Body of pancreas (tissue), 4 donors: ENCODE measurements around the gene PMEL. TPM values are rescaled to one million over a fixed set of nuclear protein-coding genes. Genes with fewer than 3 reads are reported as not detected.

ENCODE experiments used
- ATAC-seq: fragments of 150-250 bp; one replicate; pipeline ENCODE4 v1.9.1; 2016
- DNase-seq, 4 donors: peaks; one replicate each; pipeline ENCODE4 v3.0.0-alpha.2; 2019
- H3K27ac ChIP-seq, 4 donors: fragments of 200-600 bp; sonication (generic); 1 replicate in 3 of 4; 2 replicates in 1 of 4; pipeline versions ENCODE4 v1.5.1 to v1.6.1; 2016 to 2019; ENCODE audit warnings: mild to moderate bottlenecking in 1 of 4, mixed read lengths in 1 of 4, moderate library complexity in 1 of 4
- H3K27me3 ChIP-seq, 2 donors: fragments of 200-600 bp; sonication (generic); one replicate each; pipeline ENCODE4 v1.6.0; 2016; ENCODE audit warnings: mild to moderate bottlenecking in 1 of 2
- H3K36me3 ChIP-seq, 2 donors: fragments of 200-600 bp; sonication (generic); replicated peaks in 1 of 2; 2 replicates each; pipeline ENCODE4 v1.5.1; 2016; ENCODE audit warnings: low read depth in 2 of 2; ENCODE audit not compliant: insufficient read depth in 1 of 2
- H3K4me1 ChIP-seq: fragments of 200-600 bp; sonication (generic); one replicate; pipeline ENCODE4 v1.6.0; 2016
- H3K4me3 ChIP-seq, 2 donors: fragments of 200-600 bp; sonication (generic); 1 replicate in 1 of 2; 2 replicates in 1 of 2; pipeline ENCODE4 v1.5.1; 2016 to 2019
- H3K9me3 ChIP-seq, 3 donors: fragments of 200-600 bp; sonication (generic); 1 replicate in 2 of 3; 2 replicates in 1 of 3; pipeline ENCODE4 v1.5.1; 2016
- POLR2A ChIP-seq, 3 donors: fragments of 450-650 bp; IDR thresholded peaks; one replicate each; pipeline ENCODE4 v1.6.1; 2016; ENCODE audit warnings: antibody characterized with exemption in 3 of 3, mild to moderate bottlenecking in 2 of 3
- WGBS, 2 donors: methylation state at CpG; one replicate each; pipeline ENCODE4 v1.1.5; 2017; 5-methylcytosine and 5-hydroxymethylcytosine counted together
- intact Hi-C: fragments of 100-400 bp; cut with DNase I; formaldehyde crosslinking; loops from one replicate; pipeline ENCODE4 v1.15.1; 2023
- total RNA-seq, 2 donors: library from RNA; depleted of rRNA; stranded (reverse); fragments of >200 nt; gene quantifications; one replicate each; pipeline ENCODE4 v1.1.0, GENCODE V29; 2016
- TF ChIP-seq, protein P1 (sequence below), 7 experiments: fragments of 450-650 bp in 4 of 7; fragments of 200-600 bp in 3 of 7; sonication (generic) in 3 of 7; IDR thresholded peaks; one replicate each; pipeline ENCODE4 v1.5.1; 2016 to 2019; ENCODE audit warnings: antibody characterized with exemption in 7 of 7

Gene PMEL
- total RNA-seq, 2 donors from 2014 or later = 1.6 to 2.6 TPM

GRCh38 chr12:55963760-55964159 lies 2.1 kb downstream of the PMEL start:
- no peak for ATAC-seq
- no peak overlapping the region for H3K4me3 ChIP-seq
- no peak for DNase-seq
- H3K36me3 ChIP-seq = no peaks in the 10 kb centered on the region
- H3K4me1 ChIP-seq = peaks cover 19% of the 10 kb centered on the region
- 96 to 100% methylated on average over 2 of the region's 2 CpGs for WGBS, 2 donors
- H3K27me3 ChIP-seq = no peaks in the 10 kb centered on the region
- H3K27ac ChIP-seq = no peak overlapping the region
- TF ChIP-seq, protein P1, sequence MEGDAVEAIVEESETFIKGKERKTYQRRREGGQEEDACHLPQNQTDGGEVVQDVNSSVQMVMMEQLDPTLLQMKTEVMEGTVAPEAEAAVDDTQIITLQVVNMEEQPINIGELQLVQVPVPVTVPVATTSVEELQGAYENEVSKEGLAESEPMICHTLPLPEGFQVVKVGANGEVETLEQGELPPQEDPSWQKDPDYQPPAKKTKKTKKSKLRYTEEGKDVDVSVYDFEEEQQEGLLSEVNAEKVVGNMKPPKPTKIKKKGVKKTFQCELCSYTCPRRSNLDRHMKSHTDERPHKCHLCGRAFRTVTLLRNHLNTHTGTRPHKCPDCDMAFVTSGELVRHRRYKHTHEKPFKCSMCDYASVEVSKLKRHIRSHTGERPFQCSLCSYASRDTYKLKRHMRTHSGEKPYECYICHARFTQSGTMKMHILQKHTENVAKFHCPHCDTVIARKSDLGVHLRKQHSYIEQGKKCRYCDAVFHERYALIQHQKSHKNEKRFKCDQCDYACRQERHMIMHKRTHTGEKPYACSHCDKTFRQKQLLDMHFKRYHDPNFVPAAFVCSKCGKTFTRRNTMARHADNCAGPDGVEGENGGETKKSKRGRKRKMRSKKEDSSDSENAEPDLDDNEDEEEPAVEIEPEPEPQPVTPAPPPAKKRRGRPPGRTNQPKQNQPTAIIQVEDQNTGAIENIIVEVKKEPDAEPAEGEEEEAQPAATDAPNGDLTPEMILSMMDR (IDR thresholded peaks at IDR 0.05) = no peak
- no peak for TF ChIP-seq POLR2A (IDR thresholded peaks at IDR 0.05)
- no peaks in the 10 kb centered on the region for H3K9me3 ChIP-seq
- intact Hi-C loops = no loop called here

- no peaks in the 10 kb centered on the region for H3K27me3 ChIP-seq
- peaks cover 0 to 3% of the 10 kb centered on the region in 2 donors for H3K36me3 ChIP-seq
- peak overlapping the region in 2 of 4 donors; percentile 44 to 55 for H3K27ac ChIP-seq
- intact Hi-C loops = no loop called here
- TF ChIP-seq POLR2A (IDR thresholded peaks at IDR 0.05) = no peak
- TF ChIP-seq, protein P1 (IDR thresholded peaks at IDR 0.05) = no peak
- H3K4me3 ChIP-seq = no peak overlapping the region
- H3K4me1 ChIP-seq = peaks cover 13% of the 10 kb centered on the region
- WGBS, 2 donors = 5 to 23% methylated on average over 4 to 5 of the region's 5 CpGs
- H3K9me3 ChIP-seq = no peaks in the 10 kb centered on the region
- peak; percentile 87 for ATAC-seq
- DNase-seq = peak; percentile 73 to 90 (median 84)
Observed at GRCh38 chr12:55957106-55957859, 8.6 kb downstream of the PMEL start.

DNA sequence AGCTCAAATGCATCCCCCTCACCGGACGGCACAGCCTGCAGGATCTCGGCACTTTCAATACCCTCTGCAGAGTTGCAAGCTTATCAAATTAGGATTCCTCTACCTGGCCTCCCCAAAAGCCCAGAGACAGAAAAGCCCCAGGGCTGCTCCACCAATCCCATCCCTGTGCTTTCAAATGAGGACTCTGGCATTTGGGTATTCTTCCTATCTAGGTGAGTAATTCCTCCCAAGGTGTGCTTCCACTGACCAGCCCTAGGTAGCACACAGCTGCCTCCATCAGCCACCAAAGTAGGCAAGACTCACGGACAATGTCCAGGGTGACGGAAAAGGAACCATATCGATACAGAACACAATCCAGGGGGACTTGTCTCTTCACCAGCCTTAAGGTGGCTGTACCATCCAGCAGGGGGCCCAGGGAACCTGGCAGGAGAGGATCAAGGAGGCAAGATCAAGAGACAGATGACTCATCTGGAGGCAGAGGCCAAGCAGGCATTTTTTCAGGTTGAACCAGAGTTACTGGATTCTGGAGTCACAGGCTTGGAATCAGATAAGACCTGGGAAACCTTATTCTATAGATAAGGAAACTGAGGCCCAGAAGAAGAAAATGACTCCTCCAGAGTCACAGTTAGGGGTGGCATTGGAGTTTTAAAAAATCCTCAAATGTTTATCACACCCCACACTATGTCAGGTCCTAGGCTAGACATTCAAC lies 9.9 kb downstream of the PMEL start:
- Histone ChIP-seq H3K27me3 (no peaks in the 10 kb centered on the region), H3K9me3 (no peaks in the 10 kb centered on the region), H3K27ac (no peak overlapping the region), H3K4me3 (no peak overlapping the region), H3K36me3 (peaks cover 0 to 5% of the 10 kb centered on the region in 2 donors), H3K4me1 (peaks cover 13% of the 10 kb centered on the region)
- TF ChIP-seq, protein P1 (IDR thresholded peaks at IDR 0.05) = peak in 3 of 7 experiments; percentile 20 to 38 (median 20)
- no peak for TF ChIP-seq POLR2A (IDR thresholded peaks at IDR 0.05)
- WGBS, 2 donors = 82 to 84% methylated on average over 6 of the region's 6 CpGs
- intact Hi-C loops = no loop called here
- peak; percentile 33 for ATAC-seq
- peak in 3 of 4 donors; percentile 31 to 52 (median 41) for DNase-seq

- TF ChIP-seq, protein P1 (IDR thresholded peaks at IDR 0.05) = no peak
- TF ChIP-seq POLR2A (IDR thresholded peaks at IDR 0.05) = no peak
- ATAC-seq (no peak), DNase-seq (no peak)
- H3K9me3 ChIP-seq = no peaks in the 10 kb centered on the region
- WGBS, 2 donors = 84 to 100% methylated on average over 1 to 4 of the region's 4 CpGs
- no peak overlapping the region for H3K27ac ChIP-seq
- no peaks in the 10 kb centered on the region for H3K27me3 ChIP-seq
- intact Hi-C loops = no loop called here
- no peak overlapping the region for H3K4me3 ChIP-seq
- peaks cover 0 to 5% of the 10 kb centered on the region in 2 donors for H3K36me3 ChIP-seq
- H3K4me1 ChIP-seq = peaks cover 13% of the 10 kb centered on the region
Observed at GRCh38 chr12:55955344-55955743, 10.5 kb downstream of the PMEL start.
